K562 (cell line): ENCODE results near the gene TXNL1. TPM values are rescaled to one million over a fixed set of nuclear protein-coding genes. Genes with fewer than 3 reads are reported as not detected.

ENCODE experiments used
- CTCFL ChIP-seq: IDR thresholded peaks from 2 replicates; pipeline ENCODE4 v1.6.1; 2011; ENCODE audit warnings: borderline replicate concordance, low read depth, mild to moderate bottlenecking, moderate library complexity, low read length; ENCODE audit not compliant: insufficient read depth, poor library complexity, severe bottlenecking
- ELK1 ChIP-seq: sonication (generic); formaldehyde crosslinking; IDR thresholded peaks from 2 replicates; pipeline ENCODE4 v1.8.1; 2022; ENCODE audit warnings: missing genetic modification reagents
- HDAC1 ChIP-seq, 2 experiments: fragments of 450-650 bp; IDR thresholded peaks; 2 replicates each; pipeline ENCODE4 v1.6.1; 2016 to 2017; ENCODE audit warnings: inconsistent platforms in 1 of 2, mild to moderate bottlenecking in 1 of 2, moderate library complexity in 1 of 2
- KAT7 ChIP-seq: sonication (generic); formaldehyde crosslinking; IDR thresholded peaks from 2 replicates; pipeline ENCODE4 v1.8.0; 2022; ENCODE audit warnings: missing genetic modification reagents, mild to moderate bottlenecking, borderline replicate concordance
- KDM2B ChIP-seq: fragments of 250-450 bp; sonication (Bioruptor Pico); IDR thresholded peaks from 2 replicates; pipeline ENCODE4 v1.8.0; 2021; ENCODE audit warnings: mild to moderate bottlenecking, moderate library complexity
- KLF10 ChIP-seq: fragments of 250-450 bp; sonication (Bioruptor Pico); IDR thresholded peaks from 2 replicates; pipeline ENCODE4 v1.6.1; 2021; ENCODE audit warnings: matching md5 sums
- MYC ChIP-seq, 2 experiments: fragments of 250-450 bp in 1 of 2; sonication (Bioruptor Pico) in 1 of 2; IDR thresholded peaks; 2 replicates each; pipeline versions ENCODE4 v1.5.1 to v1.6.1; 2012 to 2021; ENCODE audit warnings: low read depth in 2 of 2, borderline replicate concordance in 1 of 2, improper control_type of control experiment in 1 of 2, low read length in 1 of 2, mild to moderate bottlenecking in 1 of 2, moderate library complexity in 1 of 2
- NCOA2 ChIP-seq, 2 experiments: fragments of 450-650 bp; IDR thresholded peaks; 2 replicates each; pipeline ENCODE4 v1.6.1; 2018; ENCODE audit warnings: mild to moderate bottlenecking in 2 of 2, moderate library complexity in 1 of 2; ENCODE audit not compliant: partially characterized antibody in 2 of 2
- NCOA6 ChIP-seq: fragments of 450-650 bp; IDR thresholded peaks from 2 replicates; pipeline ENCODE4 v1.6.1; 2017; ENCODE audit warnings: mild to moderate bottlenecking
- NFRKB ChIP-seq: fragments of 450-650 bp; IDR thresholded peaks from 2 replicates; pipeline ENCODE4 v1.6.1; 2016; ENCODE audit warnings: low read depth
- NUFIP1 ChIP-seq: fragments of 450-650 bp; IDR thresholded peaks from 2 replicates; pipeline ENCODE4 v1.6.1; 2018; ENCODE audit not compliant: partially characterized antibody
- OTX1 ChIP-seq: fragments of 450-650 bp; formaldehyde crosslinking; IDR thresholded peaks from 2 replicates; pipeline ENCODE4 v1.4.0; 2022; ENCODE audit warnings: mild to moderate bottlenecking
- PRMT5 ChIP-seq: sonication (generic); formaldehyde crosslinking; IDR thresholded peaks from 2 replicates; pipeline ENCODE4 v1.5.0; 2020; ENCODE audit warnings: missing genetic modification reagents
- RBM34 ChIP-seq: fragments of 200-400 bp; formaldehyde crosslinking; IDR thresholded peaks from 2 replicates; pipeline ENCODE4 v1.6.1; 2018; ENCODE audit warnings: low read length, borderline replicate concordance; ENCODE audit not compliant: insufficient read depth
- TCF7 ChIP-seq: sonication (generic); IDR thresholded peaks from 2 replicates; pipeline ENCODE4 v1.6.1; 2016; ENCODE audit warnings: antibody characterized with exemption, borderline replicate concordance
- TRIM25 ChIP-seq: fragments of 450-650 bp; IDR thresholded peaks from 2 replicates; pipeline ENCODE4 v1.7.0; 2016; ENCODE audit warnings: borderline replicate concordance
- ZBED1 ChIP-seq: IDR thresholded peaks from 2 replicates; pipeline ENCODE4 v1.6.1; 2014
- ZBTB26 ChIP-seq: fragments of 450-650 bp; formaldehyde crosslinking; IDR thresholded peaks from 2 replicates; pipeline ENCODE4 v1.4.0; 2022; ENCODE audit warnings: missing genetic modification characterization
- ZBTB7A ChIP-seq: IDR thresholded peaks from 2 replicates; pipeline ENCODE4 v1.6.1; 2011; ENCODE audit warnings: low read depth, mild to moderate bottlenecking, low read length, moderate library complexity, borderline replicate concordance; ENCODE audit not compliant: control insufficient read depth
- ZKSCAN8 ChIP-seq: fragments of 200-800 bp; sonication (Bioruptor generic); IDR thresholded peaks from 2 replicates; pipeline ENCODE4 v1.6.1; 2016; ENCODE audit warnings: missing genetic modification characterization, missing compliant biosample characterization
- ZNF232 ChIP-seq: sonication (generic); formaldehyde crosslinking; IDR thresholded peaks from 2 replicates; pipeline ENCODE4 v1.8.0; 2022; ENCODE audit warnings: mild to moderate bottlenecking, missing genetic modification reagents
- ZNF282 ChIP-seq: sonication (generic); formaldehyde crosslinking; IDR thresholded peaks from 2 replicates; pipeline ENCODE4 v1.8.1; 2023; ENCODE audit warnings: missing genetic modification reagents
- ZNF780A ChIP-seq: fragments of 250-450 bp; sonication (Bioruptor Pico); IDR thresholded peaks from 2 replicates; pipeline ENCODE4 v1.5.0; 2021; ENCODE audit warnings: mild to moderate bottlenecking
- polyA plus RNA-seq, 8 experiments: library from polyadenylated mRNA; depleted of rRNA in 4 of 8; stranded (reverse) in 5 of 8; unstranded in 3 of 8; fragments of >200 nt; fragmentation: Nextera tagmentation in 2 of 8; fragmentation: Illumina TruSeq in 1 of 8; extraction: Ambion mirVana in 2 of 8; extraction: Trizol in 1 of 8; gene quantifications; 2 replicates each; pipeline versions ENCODE4 v1.2.1 to v1.2.3, GENCODE V29; 2011 to 2014; ENCODE audit warnings: inconsistent platforms in 1 of 8, missing spikeins in 1 of 8
- total RNA-seq, 7 experiments: library from RNA; depleted of rRNA in 6 of 7; stranded (reverse); fragments of >200 nt in 6 of 7; fragmentation: Illumina TruSeq in 2 of 7; extraction: Trizol in 2 of 7; gene quantifications; 2 replicates each; pipeline versions ENCODE4 v1.2.1 to v1.2.3, GENCODE V29; 2011 to 2021; ENCODE audit warnings: low replicate concordance in 1 of 7

TXNL1 gene
- total and polyA plus RNA-seq, 9 of the 15 experiments (the other 6 are each of a cell fraction or from before 2014, with no cell fraction given), result 45.4 to 103 (median 65.7) TPM

GRCh38 chr18:56563568-56563967, 74.8 kb downstream of the TXNL1 start (continued):
- TF ChIP-seq ZNF232, result no peak
- no peak for TF ChIP-seq NUFIP1
- no peak for TF ChIP-seq ZBTB26
- no peak for TF ChIP-seq KDM2B (CRISPR knock-in tag)
- TF ChIP-seq NCOA6, result no peak
- TF ChIP-seq CTCFL, result peak; percentile 82
- no peak for TF ChIP-seq ZNF780A (CRISPR knock-in tag)
- TF ChIP-seq ZBTB7A, result 0 out of 2 replicates have a peak, but pooled peaks have one; percentile 53
- TF ChIP-seq MYC (IDR thresholded peaks at IDR 0.05; ENCODE audit: low read depth, low read length), result peak; percentile 74
- no peak for TF ChIP-seq MYC (CRISPR knock-in tag; IDR thresholded peaks at IDR 0.05; ENCODE audit: borderline replicate concordance, low read depth)
- TF ChIP-seq OTX1 (CRISPR knock-in tag), result no peak
- TF ChIP-seq TCF7, result no peak
- TF ChIP-seq ZNF282 (CRISPR knock-in tag), result no peak
- no peak for TF ChIP-seq KAT7 (CRISPR knock-in tag)
- no peak for TF ChIP-seq KLF10 (CRISPR knock-in tag)
- no peak for TF ChIP-seq RBM34
- no peak for TF ChIP-seq PRMT5 (CRISPR knock-in tag)
- TF ChIP-seq TRIM25, result no peak
- no peak for TF ChIP-seq ZKSCAN8
- no peak for TF ChIP-seq NCOA2 (IDR thresholded peaks at IDR 0.05; ENCODE audit: partially characterized antibody in 2 of 2)
- TF ChIP-seq HDAC1 (IDR thresholded peaks at IDR 0.05), result no peak
- no peak for TF ChIP-seq ELK1 (CRISPR knock-in tag)
- TF ChIP-seq ZBED1, result no peak
- TF ChIP-seq NFRKB, result no peak
